Measurements from ENCODE around the gene TRPM3. TPM values are rescaled to one million over a fixed set of nuclear protein-coding genes. Genes with fewer than 3 reads are reported as not detected.

The TRPM3 gene
- total and polyA plus RNA-seq, 9 of the 15 experiments (the other 6 are each of a cell fraction or from before 2014, with no cell fraction given) = 0.04 TPM; not detected in 8

DNA sequence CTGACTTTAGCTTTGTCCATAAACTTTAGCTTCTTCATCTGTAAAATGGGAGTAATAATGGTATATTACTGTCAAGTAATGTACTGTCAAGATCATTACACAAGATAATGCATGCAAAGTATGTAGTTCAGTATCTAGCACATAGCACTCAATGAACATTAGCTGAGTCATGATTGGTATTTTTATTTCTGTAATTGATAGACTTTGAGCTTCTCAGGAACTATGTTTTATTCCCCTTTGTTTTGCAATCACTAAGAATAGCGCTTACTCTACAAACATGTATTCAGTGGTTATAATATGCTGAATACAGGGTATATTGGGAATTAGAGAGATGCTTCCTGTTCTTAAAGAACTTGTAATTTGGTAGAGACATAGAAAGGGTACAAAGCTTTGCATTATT lies 564.6 kb downstream of the TRPM3 start:
- H3K4me1 ChIP-seq (replicated peaks in 1 of 2; ENCODE audit: control insufficient read depth in 2 of 2, insufficient read depth in 2 of 2, low read length in 2 of 2) = no peaks in the 10 kb centered on the region
- no peaks in the 10 kb centered on the region for H3K9me1 ChIP-seq (ENCODE audit: control insufficient read depth, insufficient read depth, low read length)
- H3K36me3 ChIP-seq (ENCODE audit: control insufficient read depth, insufficient read depth, low read length) = no peaks in the 10 kb centered on the region
- no peak overlapping the region for H2AFZ ChIP-seq (ENCODE audit: low read depth, low read length)
- intact Hi-C loops (cut with micrococcal nuclease) (no loop called here), in situ Hi-C loops (cut with MboI) (no loop called here)
- H3K4me2 ChIP-seq (ENCODE audit: insufficient read depth, low read length) = no peak overlapping the region
- ChIA-PET POLR2A (no interaction called here), CTCF (ENCODE audit: low intra/inter-chr PET ratio) (no interaction called here)
- BruUV-seq (replicated peaks) = no TSS peak
- H4K20me1 ChIP-seq (replicated peaks; ENCODE audit: control insufficient read depth, insufficient read depth, low read length) = no peaks in the 10 kb centered on the region
- no peaks in the 10 kb centered on the region for H3K79me2 ChIP-seq (ENCODE audit: control insufficient read depth, insufficient read depth, low read length)
- H3K9ac ChIP-seq (ENCODE audit: insufficient read depth in 1 of 2, low read depth in 2 of 2, low read length in 2 of 2) = no peak overlapping the region
- 36% methylated on average over 1 of the region's 1 CpG for WGBS (ENCODE audit: insufficient coverage, low coverage, missing lambda C conversion rate)
- no peak for FAIRE-seq
- no peak overlapping the region for H3K27ac ChIP-seq (ENCODE audit: extremely low read depth, low read depth, low read length)
- no peaks in the 10 kb centered on the region for H3K9me3 ChIP-seq (replicated peaks; ENCODE audit: control insufficient read depth, insufficient read depth, low read depth, low read length)
- DNase-seq (ENCODE audit: extremely low read depth in 1 of 4, low spot score in 3 of 4) = no peak
- H3K4me3 ChIP-seq = no peak overlapping the region
- H3K27me3 ChIP-seq (ENCODE audit: control insufficient read depth in 2 of 2, insufficient read depth in 2 of 2, low read length in 2 of 2) = peaks cover 0 to 7% of the 10 kb centered on the region in 2 experiments; a peak in 2 of 5 replicates
- no peak for ATAC-seq
- no peak for TF ChIP-seq TAL1 (IDR thresholded peaks at IDR 0.05)
- TF ChIP-seq NEUROD1 (IDR thresholded peaks at IDR 0.05; ENCODE audit: borderline replicate concordance, low read depth, low read length, partially characterized antibody) = no peak
- TF ChIP-seq ZNF316 (IDR thresholded peaks at IDR 0.05) = peak; percentile 37; the same call in 1 of the 2 replicates
- TF ChIP-seq ZC3H11A (IDR thresholded peaks at IDR 0.05; ENCODE audit: low read depth, low read length) = no peak
- peak; percentile 9; the same call in 1 of the 2 replicates for TF ChIP-seq MAFF (IDR thresholded peaks at IDR 0.05; ENCODE audit: low read length)
- TF ChIP-seq MAFG (tag; conservative IDR thresholded peaks at IDR 0.05) = peak; percentile 68
- TF ChIP-seq, protein P1, sequence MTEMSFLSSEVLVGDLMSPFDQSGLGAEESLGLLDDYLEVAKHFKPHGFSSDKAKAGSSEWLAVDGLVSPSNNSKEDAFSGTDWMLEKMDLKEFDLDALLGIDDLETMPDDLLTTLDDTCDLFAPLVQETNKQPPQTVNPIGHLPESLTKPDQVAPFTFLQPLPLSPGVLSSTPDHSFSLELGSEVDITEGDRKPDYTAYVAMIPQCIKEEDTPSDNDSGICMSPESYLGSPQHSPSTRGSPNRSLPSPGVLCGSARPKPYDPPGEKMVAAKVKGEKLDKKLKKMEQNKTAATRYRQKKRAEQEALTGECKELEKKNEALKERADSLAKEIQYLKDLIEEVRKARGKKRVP (CRISPR knock-in tag; IDR thresholded peaks at IDR 0.05) = no peak
- TF ChIP-seq, protein P2, sequence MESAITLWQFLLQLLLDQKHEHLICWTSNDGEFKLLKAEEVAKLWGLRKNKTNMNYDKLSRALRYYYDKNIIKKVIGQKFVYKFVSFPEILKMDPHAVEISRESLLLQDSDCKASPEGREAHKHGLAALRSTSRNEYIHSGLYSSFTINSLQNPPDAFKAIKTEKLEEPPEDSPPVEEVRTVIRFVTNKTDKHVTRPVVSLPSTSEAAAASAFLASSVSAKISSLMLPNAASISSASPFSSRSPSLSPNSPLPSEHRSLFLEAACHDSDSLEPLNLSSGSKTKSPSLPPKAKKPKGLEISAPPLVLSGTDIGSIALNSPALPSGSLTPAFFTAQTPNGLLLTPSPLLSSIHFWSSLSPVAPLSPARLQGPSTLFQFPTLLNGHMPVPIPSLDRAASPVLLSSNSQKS (CRISPR knock-in tag; IDR thresholded peaks at IDR 0.05) = no peak

Measured in K562 (cell line).